ENCODE results near the gene ISM1.

Gene ISM1

DNA sequence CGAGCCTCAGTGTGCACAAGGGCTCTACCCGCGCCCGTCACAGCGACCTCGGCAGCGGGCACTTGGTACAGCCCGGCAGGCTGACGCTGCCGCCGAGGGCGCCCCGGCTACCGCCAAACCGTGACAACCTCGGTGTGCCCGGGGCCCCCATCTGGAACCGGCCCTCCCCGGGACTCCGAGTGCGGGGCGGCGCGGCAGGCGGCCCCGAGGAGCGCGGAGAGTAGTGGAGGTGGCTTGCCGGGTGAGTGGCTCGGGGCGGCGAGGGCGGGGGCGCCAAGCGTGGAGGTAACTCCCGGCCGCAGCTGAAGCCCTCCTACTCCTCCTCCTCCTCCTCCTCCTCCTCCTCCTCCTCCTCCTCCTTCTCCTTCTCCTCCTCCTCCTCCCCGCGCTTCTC lies at the start of gene ISM1:
ISM1 (plus strand) TSS at position 371 of the 394 bp plus-strand sequence. CDS start 503 bp downstream, outside the sequence.
- no peak for DNase-seq

DNA sequence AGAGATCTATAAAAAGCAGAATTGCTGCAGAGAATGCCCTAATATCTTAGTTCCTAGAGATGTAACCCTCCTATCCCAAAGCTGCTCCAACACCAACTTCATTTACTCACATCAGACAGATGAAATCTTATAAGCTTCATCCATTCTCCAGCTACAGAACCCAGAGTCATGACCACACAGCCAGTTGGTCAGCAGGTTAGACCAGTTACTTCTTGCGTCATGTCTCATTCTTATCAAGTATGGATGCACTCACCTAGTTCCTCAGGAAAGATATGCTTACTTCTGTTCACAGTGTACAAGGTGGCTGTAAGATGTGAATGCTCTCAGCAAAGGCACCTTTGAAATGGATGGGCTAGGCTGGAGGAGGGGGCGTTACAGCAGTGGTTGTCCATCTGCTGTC lies 47.9 kb upstream of the ISM1 start:
- no peak for DNase-seq

DNA sequence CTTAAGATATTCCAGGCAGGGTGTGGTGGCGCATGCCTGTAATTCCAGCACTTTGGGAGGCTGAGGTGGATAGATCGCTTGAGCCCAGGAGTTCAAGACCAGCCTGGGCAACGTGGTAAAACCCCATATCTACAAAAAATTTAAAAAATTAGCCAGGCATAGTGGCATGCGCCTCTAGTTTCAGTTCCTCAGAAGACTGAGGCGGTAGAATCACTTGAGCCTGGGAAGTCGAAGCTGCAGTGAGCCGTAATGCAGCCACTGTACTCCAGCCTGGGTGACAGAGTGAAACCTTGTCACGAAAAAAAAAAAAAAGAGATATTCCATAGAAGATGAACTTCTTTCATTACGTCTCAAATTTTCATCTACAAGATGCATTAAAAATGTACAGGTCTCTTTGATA lies 46.7 kb upstream of the ISM1 start:
- no peak for DNase-seq

DNA sequence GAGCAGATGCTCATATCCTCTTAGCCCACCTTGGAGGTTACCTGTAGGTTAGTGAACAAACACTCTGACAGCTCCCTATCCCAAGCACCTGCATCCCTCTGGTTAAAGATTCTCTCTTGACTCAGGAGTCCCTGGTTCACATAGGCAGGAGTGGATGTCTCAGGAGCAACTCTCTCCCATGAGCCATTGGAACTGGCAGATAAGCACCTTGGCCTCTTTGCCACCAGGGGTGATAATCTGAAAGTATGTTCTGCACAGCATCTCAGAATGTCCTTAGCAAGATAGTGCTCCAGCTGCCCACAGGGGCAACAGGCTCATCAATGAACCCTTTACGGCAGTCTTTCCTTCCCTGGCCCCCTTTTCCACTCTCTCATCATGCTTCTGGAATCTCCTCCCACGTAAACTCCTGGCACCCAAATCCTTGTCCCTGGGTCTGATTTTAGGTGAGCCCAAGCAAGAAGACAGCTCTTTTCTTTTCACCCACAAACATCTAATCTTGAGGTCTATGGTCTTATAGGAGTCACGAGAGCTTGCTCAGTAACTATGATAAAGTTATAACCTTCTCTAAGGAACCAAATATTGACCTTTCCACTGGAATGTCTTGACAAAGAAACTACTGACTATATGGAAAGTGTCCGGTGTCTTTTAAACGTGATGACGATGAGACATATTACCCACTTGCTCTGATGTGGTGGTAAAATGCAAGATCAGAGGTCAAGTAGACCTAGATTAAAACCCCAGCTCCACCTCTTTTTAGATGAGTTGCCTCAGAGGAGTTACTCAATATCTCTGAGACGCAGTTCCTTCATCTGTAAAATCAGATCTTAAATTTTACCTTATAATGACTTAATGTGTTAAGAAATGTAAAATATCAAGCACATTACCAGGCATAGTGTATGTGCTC lies 39.8 kb upstream of the ISM1 start:
- no peak for DNase-seq

DNA sequence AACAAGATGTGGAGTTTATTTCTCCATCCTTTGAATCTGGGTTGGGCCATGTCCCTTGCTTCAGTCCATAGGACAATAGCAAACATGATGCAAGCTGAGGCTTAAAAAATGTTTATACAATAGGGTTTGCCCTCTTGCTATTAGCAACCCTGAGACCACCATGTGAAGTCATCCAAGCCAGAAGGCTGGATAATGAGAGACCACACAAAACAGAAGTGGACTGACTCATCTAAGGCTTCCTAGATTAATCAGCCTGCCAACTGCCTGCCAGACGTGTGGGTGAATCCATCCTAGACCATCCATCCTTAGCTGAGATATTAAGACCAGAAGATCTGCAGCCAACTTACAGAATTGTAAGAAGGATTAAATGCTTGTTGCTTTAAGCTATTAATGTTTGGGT lies 38.1 kb upstream of the ISM1 start:
- DNase-seq: no peak

GRCh38 chr20:13186043-13186774 lies 34.9 kb upstream of the ISM1 start:
- DNase-seq: no peak

DNA sequence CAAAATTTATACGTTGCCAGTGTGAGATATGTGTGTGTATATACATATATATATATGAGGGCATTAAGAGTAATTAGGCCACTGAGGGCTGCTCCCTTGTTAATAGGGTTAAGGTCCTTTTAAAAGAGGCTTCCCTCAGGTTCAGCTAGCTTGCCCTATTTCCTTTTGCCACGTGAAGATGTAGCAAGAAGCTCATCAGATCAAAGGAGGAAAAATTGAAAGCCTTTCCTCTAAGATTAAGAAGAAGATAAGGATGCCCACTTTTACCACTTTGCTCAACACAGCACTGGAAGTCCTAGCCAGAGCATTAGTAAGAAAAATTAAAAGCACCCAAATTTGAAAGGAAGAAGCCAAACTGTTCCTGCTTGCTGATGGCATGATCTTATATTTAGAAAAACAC lies 33.2 kb upstream of the ISM1 start:
- no peak for DNase-seq

- no peak for DNase-seq
Measured at GRCh38 chr20:13199279-13199678, 21.8 kb upstream of the ISM1 start.

- DNase-seq: no peak
Measured at GRCh38 chr20:13200767-13201500, 20.1 kb upstream of the ISM1 start.

DNA sequence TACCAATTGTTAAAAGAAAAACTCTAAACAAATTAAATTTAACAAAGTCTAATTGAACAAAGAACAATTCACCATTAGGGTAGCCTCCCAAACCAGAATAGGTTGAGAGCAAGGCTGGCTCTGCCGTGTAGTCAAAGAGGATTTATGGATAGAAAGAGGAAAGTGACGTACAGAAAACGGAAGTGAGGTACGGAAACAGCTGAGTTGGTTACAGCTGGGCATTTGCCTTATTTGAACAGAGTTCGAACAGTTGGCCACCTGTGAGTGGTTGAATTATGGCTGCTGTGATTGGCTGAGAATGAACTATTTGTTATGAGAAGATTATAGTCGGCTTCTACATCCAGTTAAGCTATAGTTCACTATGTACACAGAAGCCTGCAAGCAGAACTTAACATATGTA lies 18.5 kb upstream of the ISM1 start:
- no peak for DNase-seq

DNA sequence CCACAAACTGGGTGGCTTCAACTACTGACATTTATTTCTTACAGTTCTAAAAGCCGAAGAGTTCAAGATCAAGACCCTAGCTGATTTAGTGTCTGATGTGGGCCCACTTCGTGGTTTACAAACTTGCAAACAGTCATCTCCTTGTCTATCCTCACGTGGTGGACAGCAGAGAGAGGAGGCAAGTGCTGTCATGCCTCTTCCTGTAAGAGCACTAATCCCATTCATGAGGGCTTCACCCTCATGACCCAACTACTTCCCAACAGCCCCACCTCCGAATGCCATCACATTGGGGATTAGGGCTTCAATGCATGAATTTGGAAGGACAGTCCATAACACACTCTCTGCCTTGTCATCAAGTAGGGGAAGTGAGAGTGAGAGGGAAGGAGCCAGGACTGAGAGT lies 15.6 kb upstream of the ISM1 start:
- no peak for DNase-seq

DNA sequence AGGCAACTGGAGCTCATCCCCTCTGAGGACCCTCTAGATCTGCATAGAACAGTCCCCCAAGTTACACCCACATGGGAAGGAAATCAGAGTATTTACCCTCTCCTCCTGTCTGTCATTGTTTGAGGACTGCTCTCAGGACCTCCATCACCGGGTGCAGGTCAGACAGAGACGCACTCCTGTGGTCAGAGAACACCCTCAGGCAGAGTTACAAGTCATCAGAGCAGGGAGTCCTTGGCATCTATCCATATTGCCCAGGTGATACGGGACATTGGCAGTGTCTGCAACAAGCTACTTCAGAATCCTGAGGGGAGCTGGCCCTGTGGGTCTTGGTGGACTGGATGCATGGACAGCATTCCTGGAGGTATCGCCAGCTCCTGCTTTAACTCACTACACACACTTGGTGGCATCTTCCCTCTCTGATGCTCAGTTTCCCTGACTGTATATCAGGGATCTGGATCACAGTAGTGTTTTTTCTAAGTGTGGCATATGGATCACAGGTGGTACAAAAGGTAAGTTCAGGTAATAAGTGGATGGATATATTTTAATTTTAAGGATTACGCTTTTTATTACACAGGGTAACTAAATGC lies 15.1 kb upstream of the ISM1 start:
- no peak for DNase-seq

DNA sequence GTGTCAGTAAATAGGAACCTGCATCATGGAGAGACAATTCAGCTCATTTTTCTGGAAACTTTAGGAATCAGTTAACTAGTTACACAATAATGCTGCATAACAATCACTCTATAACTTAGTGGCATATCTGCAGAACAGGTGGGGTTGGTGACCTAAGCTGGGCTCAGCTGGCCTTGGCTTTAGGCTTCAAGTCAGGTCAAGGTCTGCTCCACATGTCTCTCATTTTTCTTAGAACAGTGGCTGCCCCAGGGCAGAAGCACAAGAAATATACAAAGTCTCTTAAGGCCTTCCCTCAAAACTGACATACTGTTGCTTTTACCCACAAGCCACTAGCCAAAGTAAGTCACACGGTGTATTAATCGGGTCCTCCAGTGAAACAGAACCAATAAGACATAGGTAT lies 14.1 kb upstream of the ISM1 start:
- DNase-seq: no peak

GRCh38 chr20:13211956-13212618 lies 9.0 kb upstream of the ISM1 start:
- DNase-seq: no peak

- no peak for DNase-seq
Measured at GRCh38 chr20:13212750-13213149, 8.3 kb upstream of the ISM1 start.

DNA sequence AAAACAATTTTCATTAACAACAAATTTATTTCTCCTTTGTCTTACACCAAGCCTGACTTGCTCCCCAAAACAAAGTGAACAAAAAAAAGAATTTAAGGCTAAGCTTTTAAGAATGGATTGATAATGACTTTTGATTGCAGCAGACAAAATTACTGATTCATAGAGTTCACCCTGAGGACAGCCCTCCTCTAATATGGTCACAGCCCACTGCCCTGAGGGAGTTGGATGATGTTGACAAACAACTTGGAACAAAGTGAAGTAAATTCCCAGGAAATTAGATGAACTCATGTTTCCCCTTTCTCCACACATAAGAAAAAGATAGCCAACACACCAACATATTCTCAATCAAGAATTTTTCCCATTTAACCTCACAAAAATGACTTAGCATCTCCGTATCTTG lies 7.7 kb upstream of the ISM1 start:
- DNase-seq: no peak

GRCh38 chr20:13216533-13216932 lies 4.5 kb upstream of the ISM1 start:
- DNase-seq: no peak

- no peak for DNase-seq
Measured at GRCh38 chr20:13219327-13220193, 1.5 kb upstream of the ISM1 start.

DNA sequence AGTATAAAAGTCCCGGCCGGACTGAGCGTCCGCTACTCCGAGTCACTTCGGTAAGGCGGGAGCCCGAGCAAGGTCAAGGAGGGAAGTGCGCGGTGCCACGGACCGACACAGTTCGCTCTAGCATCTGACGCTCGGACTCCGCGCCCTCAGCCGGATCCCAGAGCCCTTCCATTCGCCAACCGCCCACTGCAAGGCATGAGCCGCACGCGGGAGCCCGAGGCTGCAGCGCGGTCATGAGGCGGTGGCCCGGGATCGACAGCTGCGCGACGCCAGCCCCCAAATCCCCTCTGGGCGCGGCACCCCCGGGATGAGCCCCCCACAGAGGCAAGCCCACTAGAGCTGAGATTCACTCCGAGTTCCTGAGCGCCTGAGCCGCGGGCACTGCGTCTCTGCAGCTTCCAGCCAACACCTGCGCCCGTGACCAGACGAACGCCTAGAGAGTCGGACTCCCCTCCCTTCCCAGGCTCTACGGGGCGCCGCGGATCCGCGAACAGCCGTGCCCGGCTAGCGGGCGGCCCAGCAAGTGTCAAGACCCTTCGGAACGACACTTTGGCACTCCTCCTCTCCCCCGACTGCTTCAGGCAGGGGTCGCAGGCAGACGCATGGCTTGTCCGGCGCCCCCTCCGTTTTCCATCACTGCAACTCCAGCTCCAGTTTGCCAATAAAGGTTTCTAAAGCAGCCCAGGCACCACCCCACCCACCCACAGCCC lies 725 bp upstream of the ISM1 start:
- no peak for DNase-seq

GRCh38 chr20:13221313-13221672 lies 219 bp downstream of the ISM1 start:
- DNase-seq: no peak
